Activated CD8-positive, alpha-beta memory T cell treated with anti-CD3 and anti-CD28 coated beads, Interleukin-2, amount 10 ng/mL, durations not matched to agents 7 days and 5 days (primary cell): ENCODE results near the gene IL23R. TPM values are rescaled to one million over a fixed set of nuclear protein-coding genes. Genes with fewer than 3 reads are reported as not detected.

Experiments used
- ATAC-seq: fragments of 150-1000 bp; cut with Tn5 transposase; one replicate; pipeline ENCODE4 v1.10.0; 2021; ENCODE audit warnings: moderate library complexity
- CTCF ChIA-PET: fragments of 350-600 bp; sonication (Branson Sonifier 250); formaldehyde crosslinking; loops from one replicate; lab custom pipeline; 2021; ENCODE audit warnings: antibody characterized with exemption; lab: Charles Lee
- DNase-seq: peaks from one replicate; pipeline ENCODE4 v3.0.0-alpha.2; 2020
- H3K27ac Mint-ChIP-seq: one replicate; pipeline ENCODE4 v1.8.0; 2021; ENCODE audit warnings: mild to moderate bottlenecking, mixed read lengths
- H3K27me3 Mint-ChIP-seq: one replicate; pipeline ENCODE4 v1.8.0; 2021; ENCODE audit warnings: mixed read lengths
- H3K36me3 Mint-ChIP-seq: one replicate; pipeline ENCODE4 v1.8.0; 2021; ENCODE audit warnings: mild to moderate bottlenecking, mixed read lengths
- H3K4me1 Mint-ChIP-seq: one replicate; pipeline ENCODE4 v1.8.0; 2021; ENCODE audit warnings: mixed read lengths
- H3K4me3 Mint-ChIP-seq: one replicate; pipeline ENCODE4 v1.8.0; 2021; ENCODE audit warnings: mild to moderate bottlenecking, moderate library complexity, mixed read lengths
- H3K9me3 Mint-ChIP-seq: one replicate; pipeline ENCODE4 v1.8.0; 2022; ENCODE audit warnings: low read depth, mixed read lengths
- total RNA-seq, 2 experiments: library from RNA; stranded (reverse); gene quantifications; one replicate each; pipeline ENCODE4 v1.2.3, GENCODE V29; 2021

The IL23R gene
- total RNA-seq, 2 experiments from 2014 or later, result 0.53 to 2.2 TPM

DNA sequence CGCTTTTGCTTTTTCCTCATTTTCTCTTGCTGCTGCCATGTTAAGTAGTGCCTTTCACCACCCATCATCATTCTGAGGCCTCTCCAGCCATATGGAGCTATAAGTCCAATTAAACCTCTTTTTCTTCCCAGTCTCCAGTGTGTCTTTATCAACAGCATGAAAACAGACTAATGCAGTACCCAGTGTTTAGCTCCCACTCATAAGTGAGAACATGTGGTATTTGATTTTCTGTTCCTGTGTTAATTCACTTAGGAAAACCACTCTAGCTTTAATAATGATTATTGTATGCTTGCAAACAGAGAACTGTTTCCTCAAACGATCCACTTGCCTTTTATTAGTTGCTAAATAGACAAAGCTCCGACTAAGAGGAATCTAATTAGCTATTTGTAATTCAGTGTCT is 43.3 kb downstream of the IL23R start:
- Mint-ChIP-seq H3K27me3 (no peaks in the 10 kb centered on the region), H3K4me3 (no peak overlapping the region), H3K4me1 (peaks cover 4% of the 10 kb centered on the region), H3K9me3 (no peaks in the 10 kb centered on the region), H3K27ac (no peak overlapping the region), H3K36me3 (no peaks in the 10 kb centered on the region)
- ATAC-seq (no peak), DNase-seq (no peak)
- CTCF ChIA-PET, result interaction anchor here (0.8 to 9.0 kb wide), 13 partner anchors 11 to 444 kb away, joined by 3 to 157 read pairs (median 6); partner anchors contain the start of gene IL23R

DNA sequence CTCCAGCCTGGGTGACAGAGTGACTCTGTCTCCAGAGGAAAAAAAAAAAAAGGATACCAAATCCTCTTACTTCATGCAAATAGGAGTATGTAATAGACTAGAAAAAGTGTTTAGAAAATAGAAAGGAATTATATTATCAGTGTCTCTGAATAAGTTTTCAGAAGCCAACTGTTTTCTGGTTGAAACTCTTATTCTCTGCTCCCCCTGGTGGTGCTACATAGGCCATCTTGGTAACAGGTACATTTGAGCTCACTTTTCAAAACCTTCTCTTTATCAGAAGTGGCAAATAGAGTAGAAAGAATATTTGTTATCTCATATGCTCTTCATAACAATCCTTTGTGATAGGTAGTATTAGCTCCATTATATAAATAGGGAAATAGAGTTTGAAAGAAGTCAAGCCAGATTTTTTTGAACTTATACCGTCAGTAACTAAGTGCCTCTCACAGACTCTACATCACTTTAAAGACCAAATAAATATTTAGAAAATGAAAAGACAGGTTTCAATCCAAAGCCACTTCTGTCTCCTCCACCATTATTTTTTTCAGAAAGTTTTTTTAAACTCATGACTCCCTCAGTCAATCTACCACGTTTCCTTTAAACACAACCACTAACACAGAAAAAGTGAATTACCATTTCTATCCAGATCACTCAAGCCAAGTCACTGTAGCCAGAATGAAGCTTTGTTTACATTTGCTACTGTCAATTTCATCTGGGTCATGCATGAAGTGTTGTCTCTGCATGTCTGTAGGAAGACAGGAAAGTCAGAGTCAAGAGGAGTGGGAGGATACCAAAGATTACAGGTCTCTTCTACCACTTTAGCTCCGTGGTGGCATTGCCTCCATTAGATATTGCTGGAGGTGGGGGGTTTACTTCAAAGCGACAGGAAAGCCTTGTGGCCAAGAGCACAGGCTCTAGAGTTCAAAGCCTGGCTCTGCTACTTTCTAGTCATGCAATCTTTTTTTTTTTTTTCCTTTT is 45.6 kb downstream of the IL23R start:
- CTCF ChIA-PET, result interaction anchor here (0.6 to 9.0 kb wide), 49 partner anchors 8 to 478 kb away, joined by 3 to 157 read pairs (median 5); partner anchors contain the start of genes C1orf141, IL23R and SERBP1
- ATAC-seq (peak; percentile 65), DNase-seq (peak; percentile 67)
- no peaks in the 10 kb centered on the region for H3K36me3 Mint-ChIP-seq
- no peak overlapping the region for H3K4me3 Mint-ChIP-seq
- H3K27ac Mint-ChIP-seq, result no peak overlapping the region
- no peaks in the 10 kb centered on the region for H3K27me3 Mint-ChIP-seq
- peaks cover 4% of the 10 kb centered on the region for H3K4me1 Mint-ChIP-seq
- no peaks in the 10 kb centered on the region for H3K9me3 Mint-ChIP-seq

DNA sequence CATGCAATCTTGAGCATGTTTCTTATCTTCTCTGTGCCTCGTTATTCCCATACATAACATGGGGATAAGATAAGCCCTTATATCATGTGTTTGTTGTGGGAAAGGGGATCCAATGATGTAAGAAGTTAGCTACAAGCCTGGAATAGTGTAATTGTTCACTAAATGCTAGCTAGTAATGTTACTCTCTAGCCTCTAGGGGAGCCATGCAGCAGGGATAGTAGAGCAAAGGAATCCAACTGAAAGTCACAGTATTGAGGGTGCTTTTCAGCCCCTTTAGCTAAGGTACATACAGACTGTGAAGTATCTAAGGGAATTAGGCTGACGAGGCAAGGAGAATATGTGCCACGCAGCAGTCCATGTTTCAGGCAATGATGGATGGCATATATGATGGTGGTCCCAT is 46.9 kb downstream of the IL23R start:
- H3K36me3 Mint-ChIP-seq, result no peaks in the 10 kb centered on the region
- no peak for DNase-seq
- H3K4me3 Mint-ChIP-seq, result no peak overlapping the region
- no peak for ATAC-seq
- no peaks in the 10 kb centered on the region for H3K9me3 Mint-ChIP-seq
- CTCF ChIA-PET, result interaction anchor here (0.6 to 9.0 kb wide), 52 partner anchors 7 to 349 kb away, joined by 3 to 157 read pairs (median 5); partner anchors contain the start of genes C1orf141, IL23R and SERBP1
- H3K27me3 Mint-ChIP-seq, result no peaks in the 10 kb centered on the region
- H3K4me1 Mint-ChIP-seq, result peaks cover 4% of the 10 kb centered on the region
- H3K27ac Mint-ChIP-seq, result no peak overlapping the region

DNA sequence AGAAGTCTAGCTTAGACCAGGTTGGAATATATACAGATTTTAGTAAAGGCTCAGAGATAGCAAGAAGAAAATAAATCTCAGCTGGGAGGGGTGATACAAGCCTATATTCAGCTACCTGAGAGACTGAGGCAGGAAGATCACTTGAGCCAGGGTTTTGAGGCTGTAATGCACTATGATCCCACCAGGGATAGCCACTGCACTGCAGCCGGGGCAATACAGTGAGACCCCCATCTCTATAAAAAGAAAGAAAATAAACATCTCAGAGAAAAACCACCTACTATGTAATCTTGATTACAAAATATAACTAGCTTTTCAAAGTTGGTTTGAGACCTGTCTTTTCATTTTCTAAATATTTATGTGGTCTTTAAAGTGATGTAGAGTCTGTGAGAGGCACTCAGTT is 47.7 kb downstream of the IL23R start:
- H3K36me3 Mint-ChIP-seq, result no peaks in the 10 kb centered on the region
- CTCF ChIA-PET, result interaction anchor here (0.9 to 9.0 kb wide), 41 partner anchors 10 to 546 kb away, joined by 3 to 157 read pairs (median 5); partner anchors contain the start of genes C1orf141, IL23R and SERBP1
- DNase-seq (no peak), ATAC-seq (no peak)
- H3K27ac Mint-ChIP-seq, result no peak overlapping the region
- H3K4me1 Mint-ChIP-seq, result peaks cover 4% of the 10 kb centered on the region
- no peaks in the 10 kb centered on the region for H3K9me3 Mint-ChIP-seq
- no peaks in the 10 kb centered on the region for H3K27me3 Mint-ChIP-seq
- H3K4me3 Mint-ChIP-seq, result no peak overlapping the region

DNA sequence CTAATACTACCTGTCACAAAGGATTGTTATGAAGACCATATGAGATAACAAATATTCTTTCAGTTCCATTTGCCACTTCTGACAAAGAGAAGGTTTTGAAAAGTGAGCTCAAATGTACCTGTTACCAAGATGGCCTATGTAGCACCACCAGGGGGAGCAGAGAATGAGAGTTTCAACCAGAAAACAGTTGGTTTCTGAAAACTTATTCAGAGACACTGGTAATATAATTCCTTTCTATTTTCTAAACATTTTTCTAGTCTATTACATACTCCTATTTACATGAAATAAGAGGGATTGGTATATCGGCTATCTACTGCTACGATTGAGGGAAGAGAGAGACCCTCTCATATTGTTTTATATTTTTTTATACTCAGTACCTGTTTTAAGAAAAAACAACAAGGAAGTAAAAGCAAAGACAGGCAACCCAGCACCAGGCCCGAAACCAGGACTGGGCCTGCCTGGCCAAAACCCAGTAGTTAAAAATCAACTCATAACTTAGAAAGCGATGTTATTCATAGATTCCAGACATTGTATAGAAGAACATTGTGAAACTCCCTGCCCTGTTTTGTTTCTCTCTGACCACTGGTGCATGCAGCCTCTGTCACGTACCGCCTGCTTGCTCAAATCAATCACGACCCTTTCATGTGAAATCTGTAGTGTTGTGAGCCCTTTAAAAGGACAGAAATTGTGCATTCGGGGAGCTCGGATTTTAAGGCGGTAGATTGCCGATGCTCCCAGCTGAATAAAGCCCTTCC is 48.3 kb downstream of the IL23R start:
- peaks cover 4% of the 10 kb centered on the region for H3K4me1 Mint-ChIP-seq
- H3K36me3 Mint-ChIP-seq, result no peaks in the 10 kb centered on the region
- CTCF ChIA-PET, result interaction anchor here (0.6 to 9.0 kb wide), 41 partner anchors 8 to 546 kb away, joined by 3 to 157 read pairs (median 5); partner anchors contain the start of genes C1orf141 and IL23R
- no peaks in the 10 kb centered on the region for H3K9me3 Mint-ChIP-seq
- no peak for ATAC-seq
- no peak overlapping the region for H3K4me3 Mint-ChIP-seq
- DNase-seq, result peak; percentile 72
- no peak overlapping the region for H3K27ac Mint-ChIP-seq
- H3K27me3 Mint-ChIP-seq, result no peaks in the 10 kb centered on the region

DNA sequence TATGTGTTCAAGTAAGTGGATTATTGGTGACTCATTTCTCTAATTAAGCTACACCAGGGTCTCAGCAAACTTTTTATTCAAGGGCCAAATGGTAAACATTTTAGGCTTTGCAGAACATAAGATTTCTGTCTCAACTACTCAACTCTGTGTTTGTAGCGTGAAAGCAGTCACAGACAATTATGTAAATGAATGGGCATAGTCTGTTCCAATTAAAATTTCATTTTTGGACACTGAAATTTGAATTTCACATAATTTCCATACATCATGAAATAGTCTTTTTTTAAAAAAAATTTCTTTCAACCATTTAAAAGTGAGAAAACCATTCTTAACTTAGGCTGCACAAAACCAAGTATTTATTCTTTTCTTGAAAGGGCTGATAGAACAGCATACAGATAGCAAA is 50.1 kb downstream of the IL23R start:
- Mint-ChIP-seq H3K4me1 (peaks cover 4% of the 10 kb centered on the region), H3K4me3 (no peak overlapping the region), H3K9me3 (no peaks in the 10 kb centered on the region), H3K36me3 (no peaks in the 10 kb centered on the region), H3K27ac (no peak overlapping the region), H3K27me3 (no peaks in the 10 kb centered on the region)
- ATAC-seq (no peak), DNase-seq (no peak)
- CTCF ChIA-PET, result interaction anchor here (9.0 kb wide), 1 partner anchor 285 kb away, joined by 141 read pairs; no protein-coding TSS in a partner anchor

DNA sequence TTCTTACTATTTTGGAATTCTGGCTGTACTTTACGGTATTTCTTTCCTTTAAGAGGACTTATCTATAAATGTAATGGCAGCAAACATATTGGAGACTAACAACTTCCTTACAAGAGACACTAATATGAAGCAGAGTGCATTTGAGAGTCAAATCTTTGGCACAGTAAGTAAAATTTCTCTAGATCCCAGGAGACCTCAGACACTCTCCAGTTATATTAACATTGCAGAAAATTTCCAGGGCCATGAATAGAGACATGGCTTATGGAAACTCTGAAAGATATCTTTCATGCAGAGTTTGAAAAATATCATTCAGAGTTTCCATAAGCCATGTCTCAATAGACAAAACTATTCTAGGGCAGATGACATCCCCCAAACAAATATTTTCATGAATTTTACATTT is 51.2 kb downstream of the IL23R start:
- H3K4me1 Mint-ChIP-seq, result no peaks in the 10 kb centered on the region
- CTCF ChIA-PET, result interaction anchor here (1.7 to 9.0 kb wide), 2 partner anchors 283 to 284 kb away, joined by 6 to 141 read pairs; no protein-coding TSS in a partner anchor
- H3K27ac Mint-ChIP-seq, result no peak overlapping the region
- no peaks in the 10 kb centered on the region for H3K9me3 Mint-ChIP-seq
- no peaks in the 10 kb centered on the region for H3K36me3 Mint-ChIP-seq
- DNase-seq (no peak), ATAC-seq (no peak)
- H3K4me3 Mint-ChIP-seq, result no peak overlapping the region
- peaks cover under 1% of the 10 kb centered on the region for H3K27me3 Mint-ChIP-seq

DNA sequence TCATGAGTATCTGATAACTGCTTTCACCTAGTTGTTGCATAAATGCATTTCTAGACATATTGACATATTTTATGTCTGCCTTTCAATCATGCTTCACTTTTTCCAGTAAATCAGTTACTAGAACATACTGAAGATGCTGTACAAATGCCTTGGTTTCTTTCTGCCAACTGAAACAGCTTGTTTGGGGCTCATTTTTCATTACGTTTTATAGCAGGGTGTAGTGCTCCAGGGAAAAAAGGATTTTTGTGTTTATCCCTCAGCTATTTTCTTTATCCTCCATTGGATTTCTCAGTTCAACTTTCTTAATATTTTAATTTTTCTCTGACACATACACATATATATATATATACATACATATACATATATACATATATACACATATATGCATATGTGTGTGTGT is 51.7 kb downstream of the IL23R start:
- peaks cover 3% of the 10 kb centered on the region for H3K27me3 Mint-ChIP-seq
- no peak overlapping the region for H3K27ac Mint-ChIP-seq
- H3K9me3 Mint-ChIP-seq, result no peaks in the 10 kb centered on the region
- CTCF ChIA-PET, result interaction anchor here (0.7 to 1.7 kb wide), 2 partner anchors 11 to 282 kb away, joined by 4 to 6 read pairs; no protein-coding TSS in a partner anchor
- no peaks in the 10 kb centered on the region for H3K4me1 Mint-ChIP-seq
- ATAC-seq (no peak), DNase-seq (no peak)
- H3K36me3 Mint-ChIP-seq, result no peaks in the 10 kb centered on the region
- no peak overlapping the region for H3K4me3 Mint-ChIP-seq

DNA sequence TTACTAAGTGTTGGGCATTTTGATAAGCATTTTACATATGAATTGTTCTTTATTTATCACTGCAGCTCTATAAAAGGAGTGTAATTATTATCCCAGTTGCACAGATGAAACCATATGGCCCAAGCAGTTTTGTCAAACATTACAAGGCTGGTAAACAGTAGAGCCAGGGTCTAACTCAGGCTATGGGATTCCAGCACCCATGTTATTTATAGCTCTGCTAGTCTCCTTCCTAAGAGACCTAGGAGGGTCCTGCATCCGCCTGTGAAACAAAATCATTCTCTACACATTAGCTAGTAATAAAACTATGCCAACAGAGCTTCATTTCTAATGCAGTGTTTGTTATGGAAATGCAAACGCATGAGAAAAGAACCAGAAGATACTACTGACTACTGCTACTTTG is 58.6 kb downstream of the IL23R start:
- H3K36me3 Mint-ChIP-seq, result no peaks in the 10 kb centered on the region
- no peak overlapping the region for H3K27ac Mint-ChIP-seq
- H3K4me1 Mint-ChIP-seq, result peaks cover 3% of the 10 kb centered on the region
- CTCF ChIA-PET, result interaction anchor here (1.3 to 4.9 kb wide), 3 partner anchors 11 to 273 kb away, joined by 3 to 30 read pairs (median 3); no protein-coding TSS in a partner anchor
- no peaks in the 10 kb centered on the region for H3K9me3 Mint-ChIP-seq
- DNase-seq (no peak), ATAC-seq (no peak)
- H3K4me3 Mint-ChIP-seq, result no peak overlapping the region
- peaks cover 20% of the 10 kb centered on the region for H3K27me3 Mint-ChIP-seq

DNA sequence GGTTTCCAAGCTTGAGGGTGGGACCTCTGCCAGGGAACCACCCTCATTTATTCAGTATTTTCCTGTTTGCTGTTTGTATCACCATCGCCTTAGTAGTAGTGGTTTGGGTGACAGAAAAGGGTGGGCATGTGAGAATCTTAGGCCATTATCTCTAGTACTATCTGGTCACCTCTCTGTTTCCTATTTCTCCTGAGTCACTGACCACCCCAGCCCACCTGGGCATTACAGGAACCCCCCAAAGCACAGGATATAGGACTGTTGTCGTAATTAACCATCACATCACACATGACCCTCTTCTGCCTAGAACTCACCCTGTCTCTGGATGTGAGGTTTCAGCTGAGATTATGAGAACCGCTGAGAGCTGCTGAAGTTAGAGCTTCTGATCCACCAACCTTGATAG is 60.4 kb downstream of the IL23R start:
- Mint-ChIP-seq H3K27me3 (peaks cover 20% of the 10 kb centered on the region), H3K27ac (no peak overlapping the region), H3K36me3 (no peaks in the 10 kb centered on the region), H3K4me1 (peaks cover 3% of the 10 kb centered on the region), H3K4me3 (no peak overlapping the region), H3K9me3 (no peaks in the 10 kb centered on the region)
- CTCF ChIA-PET, result interaction anchor here (4.9 kb wide), 1 partner anchor 13 kb away, joined by 30 read pairs; no protein-coding TSS in a partner anchor
- ATAC-seq (no peak), DNase-seq (no peak)

DNA sequence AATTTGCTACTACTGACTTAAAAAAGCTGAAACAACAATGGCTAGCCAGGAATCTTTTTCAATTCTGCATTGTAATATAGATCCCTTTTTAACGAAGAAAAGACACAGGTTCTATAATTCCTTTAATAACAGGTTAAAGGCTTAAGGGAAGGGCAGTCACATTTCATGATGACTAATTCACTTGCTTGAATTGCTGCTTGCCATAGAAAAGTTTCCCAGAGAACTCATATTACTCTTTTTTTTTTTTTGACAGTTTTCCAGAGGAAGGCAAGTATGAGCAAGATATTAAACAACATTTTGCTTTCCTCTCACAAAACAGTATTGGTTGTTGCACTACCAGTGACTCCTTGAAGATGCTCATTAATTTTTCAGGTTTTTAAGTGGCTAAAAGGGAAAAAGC is 60.9 kb downstream of the IL23R start:
- CTCF ChIA-PET, result interaction anchor here (4.9 kb wide), 1 partner anchor 14 kb away, joined by 30 read pairs; no protein-coding TSS in a partner anchor
- no peak for ATAC-seq

DNA sequence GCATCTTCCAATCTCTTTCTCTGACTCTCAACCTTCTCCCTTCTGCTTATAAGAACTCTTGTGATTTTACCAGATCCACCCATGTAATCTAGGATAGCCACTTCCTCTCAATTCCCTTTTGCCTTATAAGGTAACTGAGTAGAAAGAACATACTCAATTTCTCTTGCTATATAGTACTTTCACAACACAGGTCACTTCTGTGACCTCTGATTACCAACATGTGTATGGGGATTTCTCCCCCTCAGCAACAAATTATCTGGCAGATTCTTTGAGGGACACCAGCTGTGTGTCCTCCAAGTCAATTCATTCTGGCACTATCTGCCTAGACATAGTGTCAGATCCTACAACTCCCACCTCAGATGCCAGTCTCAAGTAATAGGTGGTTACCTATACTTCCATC is 62.5 kb downstream of the IL23R start:
- ATAC-seq (no peak), DNase-seq (no peak)
- CTCF ChIA-PET, result interaction anchor here (0.8 to 1.0 kb wide), 2 partner anchors 14 to 19 kb away, joined by 3 read pairs; no protein-coding TSS in a partner anchor
- H3K4me3 Mint-ChIP-seq, result no peak overlapping the region
- H3K9me3 Mint-ChIP-seq, result no peaks in the 10 kb centered on the region
- no peak overlapping the region for H3K27ac Mint-ChIP-seq
- peaks cover 17% of the 10 kb centered on the region for H3K27me3 Mint-ChIP-seq
- no peaks in the 10 kb centered on the region for H3K36me3 Mint-ChIP-seq
- H3K4me1 Mint-ChIP-seq, result peaks cover 3% of the 10 kb centered on the region

More for the DNA sequence above, 60.9 kb downstream of the IL23R start:
- peaks cover 3% of the 10 kb centered on the region for H3K4me1 Mint-ChIP-seq
- DNase-seq, result no peak
- peaks cover 20% of the 10 kb centered on the region for H3K27me3 Mint-ChIP-seq
- no peak overlapping the region for H3K27ac Mint-ChIP-seq
- no peaks in the 10 kb centered on the region for H3K36me3 Mint-ChIP-seq
- no peaks in the 10 kb centered on the region for H3K9me3 Mint-ChIP-seq
- no peak overlapping the region for H3K4me3 Mint-ChIP-seq
